OCI-LY3 (cell line): ENCODE results near the gene FCN2.

Experiments used
- CTCF ChIP-seq: fragments of 200-600, 300-600 bp; sonication (generic); IDR thresholded peaks from 2 replicates; pipeline ENCODE4 v1.5.1; 2014; ENCODE audit warnings: antibody characterized with exemption, low read length, low read depth
- EZH2phosphoT487 ChIP-seq: fragments of 200-600 bp; shearing (Covaris generic); IDR thresholded peaks from 2 replicates; pipeline ENCODE4 v1.6.1; 2018; ENCODE audit warnings: antibody characterized with exemption, mixed run types, low read depth

GRCh38 chr9:134830926-134831720 is 49.5 kb upstream of the FCN2 start:
- TF ChIP-seq CTCF, result no peak
- no peak for TF ChIP-seq EZH2phosphoT487
